Measurements from ENCODE around the gene ALDH3A2.

- TF ChIP-seq CTCF (IDR thresholded peaks at IDR 0.05) (no peak), EZH2phosphoT487 (IDR thresholded peaks at IDR 0.05) (no peak), EZH2 (IDR thresholded peaks at IDR 0.05) (no peak)
These were observed 28.3 kb downstream of the ALDH3A2 start for GRCh38 chr17:19676896-19677295.

Measured in neural progenitor cell (in vitro differentiated cells).